Endodermal cell (in vitro differentiated cells): ENCODE measurements around the gene ADGRD1. TPM values are rescaled to one million over a fixed set of nuclear protein-coding genes. Genes with fewer than 3 reads are reported as not detected.
A peak's percentile ranks its signal among the peaks of the same experiment; 100 is the strongest.

ENCODE experiments used
- DNase-seq: peaks from one replicate; pipeline ENCODE4 v3.0.0-alpha.2; 2017
- H3K27ac ChIP-seq: 2 replicates; pipeline ENCODE4 v1.5.1; 2013; ENCODE audit warnings: mild to moderate bottlenecking, low read depth, low read length, moderate library complexity
- H3K27me3 ChIP-seq: 2 replicates; pipeline ENCODE4 v1.6.1; 2013; ENCODE audit warnings: mild to moderate bottlenecking, low read length, moderate library complexity; ENCODE audit not compliant: insufficient read depth, control insufficient read depth, poor library complexity, severe bottlenecking
- H3K36me3 ChIP-seq: 2 replicates; pipeline ENCODE4 v1.7.0; 2013; ENCODE audit warnings: mild to moderate bottlenecking, low read length, moderate library complexity; ENCODE audit not compliant: control insufficient read depth, insufficient read depth
- H3K4me1 ChIP-seq: one replicate; pipeline ENCODE4 v1.7.0; 2013; ENCODE audit warnings: low read length; ENCODE audit not compliant: control insufficient read depth, insufficient read depth
- H3K4me3 ChIP-seq: 2 replicates; pipeline ENCODE4 v1.5.1; 2013; ENCODE audit warnings: mild to moderate bottlenecking, low read length, moderate library complexity
- H3K9ac ChIP-seq: 2 replicates; pipeline ENCODE4 v1.6.1; 2013; ENCODE audit warnings: mild to moderate bottlenecking, low read length, moderate library complexity; ENCODE audit not compliant: poor library complexity, severe bottlenecking; ENCODE audit errors: extremely low read depth
- H3K9me3 ChIP-seq: 2 replicates; pipeline ENCODE4 v1.6.1; 2013; ENCODE audit warnings: mild to moderate bottlenecking, low read length, moderate library complexity; ENCODE audit not compliant: control insufficient read depth
- H3K27ac Mint-ChIP-seq: 2 replicates; pipeline ENCODE4 v1.8.0; 2020; ENCODE audit warnings: mixed read lengths
- H3K27me3 Mint-ChIP-seq: 2 replicates; pipeline ENCODE4 v1.8.0; 2021; ENCODE audit warnings: mild to moderate bottlenecking, mixed read lengths; ENCODE audit not compliant: insufficient read depth
- H3K36me3 Mint-ChIP-seq: 2 replicates; pipeline ENCODE4 v1.8.0; 2020; ENCODE audit warnings: low read depth, mixed read lengths
- H3K4me1 Mint-ChIP-seq: 2 replicates; pipeline ENCODE4 v1.8.0; 2020; ENCODE audit warnings: mixed read lengths
- H3K4me3 Mint-ChIP-seq: 2 replicates; pipeline ENCODE4 v1.8.0; 2020; ENCODE audit warnings: mild to moderate bottlenecking, moderate library complexity, mixed read lengths
- H3K9me3 Mint-ChIP-seq: 2 replicates; pipeline ENCODE4 v1.8.0; 2020; ENCODE audit warnings: mild to moderate bottlenecking, mixed read lengths
- CTCF ChIP-seq: fragments of 200-600 bp; sonication (generic); conservative IDR thresholded peaks from 2 replicates; pipeline ENCODE4 v1.5.0; 2021; ENCODE audit warnings: antibody characterized with exemption, mild to moderate bottlenecking
- WGBS, 2 experiments: methylation state at CpG; one replicate each; pipeline versions ENCODE4 v1.1.5 to v1.1.7; 2013; ENCODE audit warnings: missing lambda C conversion rate in 2 of 2, mixed read lengths in 1 of 2; ENCODE audit not compliant: insufficient coverage in 1 of 2, insufficient read length in 1 of 2; 5-methylcytosine and 5-hydroxymethylcytosine counted together
- total RNA-seq, 2 donors: library from RNA; stranded (reverse); fragmentation: NEBNext Ultra II Directional in 1 of 2; extraction: Animal tissue kit (Norgen Biotek cat#: 25700) in 1 of 2; gene quantifications; 2 replicates in 1 of 2; 3 replicates in 1 of 2; pipeline ENCODE4 v1.2.1, GENCODE V29; 2021

The ADGRD1 gene
- total RNA-seq, 2 donors from 2014 or later, result 1.3 to 2.9 TPM

- WGBS, 2 experiments, result 80 to 92% methylated on average over 9 to 13 of the region's 13 CpGs
- TF ChIP-seq CTCF, result no peak
Measured at GRCh38 chr12:131061041-131061806, 107.5 kb downstream of the ADGRD1 start.

GRCh38 chr12:131063413-131063812, 109.7 kb downstream of the ADGRD1 start:
- H3K27me3 Mint-ChIP-seq, result no peaks in the 10 kb centered on the region
- DNase-seq, result no peak
- H3K27me3 ChIP-seq, result no peaks in the 10 kb centered on the region
- no peaks in the 10 kb centered on the region for H3K4me1 Mint-ChIP-seq
- no peaks in the 10 kb centered on the region for H3K9me3 ChIP-seq
- H3K4me1 ChIP-seq, result no peaks in the 10 kb centered on the region
- H3K9ac ChIP-seq, result no peak overlapping the region
- H3K4me3 Mint-ChIP-seq, result no peak overlapping the region
- H3K4me3 ChIP-seq, result no peak overlapping the region
- no peaks in the 10 kb centered on the region for H3K36me3 Mint-ChIP-seq
- no peak overlapping the region for H3K27ac ChIP-seq
- 89 to 92% methylated on average over 2 to 3 of the region's 3 CpGs for WGBS, 2 experiments
- H3K27ac Mint-ChIP-seq, result no peak overlapping the region
- no peaks in the 10 kb centered on the region for H3K9me3 Mint-ChIP-seq
- no peaks in the 10 kb centered on the region for H3K36me3 ChIP-seq
- no peak for TF ChIP-seq CTCF

More at GRCh38 chr12:131061041-131061806, 107.5 kb downstream of the ADGRD1 start:
- H3K9ac ChIP-seq, result no peak overlapping the region
- Mint-ChIP-seq H3K27me3 (no peaks in the 10 kb centered on the region), H3K4me1 (no peaks in the 10 kb centered on the region), H3K27ac (no peak overlapping the region), H3K9me3 (no peaks in the 10 kb centered on the region), H3K4me3 (no peak overlapping the region), H3K36me3 (no peaks in the 10 kb centered on the region)
- no peaks in the 10 kb centered on the region for H3K4me1 ChIP-seq
- no peaks in the 10 kb centered on the region for H3K36me3 ChIP-seq
- no peak overlapping the region for H3K27ac ChIP-seq
- H3K4me3 ChIP-seq, result no peak overlapping the region
- no peaks in the 10 kb centered on the region for H3K9me3 ChIP-seq
- peak; percentile 44 for DNase-seq
- no peaks in the 10 kb centered on the region for H3K27me3 ChIP-seq

GRCh38 chr12:131063960-131064359, 110.3 kb downstream of the ADGRD1 start:
- Mint-ChIP-seq H3K36me3 (no peaks in the 10 kb centered on the region), H3K27me3 (no peaks in the 10 kb centered on the region), H3K4me1 (no peaks in the 10 kb centered on the region), H3K9me3 (no peaks in the 10 kb centered on the region), H3K4me3 (no peak overlapping the region), H3K27ac (no peak overlapping the region)
- H3K36me3 ChIP-seq, result no peaks in the 10 kb centered on the region
- no peak overlapping the region for H3K4me3 ChIP-seq
- DNase-seq, result no peak
- H3K4me1 ChIP-seq, result no peaks in the 10 kb centered on the region
- no peaks in the 10 kb centered on the region for H3K27me3 ChIP-seq
- WGBS, 2 experiments, result 92 to 93% methylated on average over 2 of the region's 2 CpGs
- H3K27ac ChIP-seq, result no peak overlapping the region
- no peak for TF ChIP-seq CTCF
- H3K9me3 ChIP-seq, result no peaks in the 10 kb centered on the region
- no peak overlapping the region for H3K9ac ChIP-seq
